SK-N-SH (cell line): ENCODE data around the gene IFT122. TPM values are rescaled to one million over a fixed set of nuclear protein-coding genes. Genes with fewer than 3 reads are reported as not detected.

Experiments used
- CTCF ChIA-PET: fragments of 300-600, 350-600 bp; formaldehyde crosslinking; extraction: SDS; loops from one replicate; lab custom pipeline; 2021; lab: Yijun Ruan, JAX
- POLR2A ChIA-PET: fragments of 350-600 bp; sonication (Branson Sonifier 250); formaldehyde crosslinking; extraction: SDS; loops from one replicate; lab custom pipeline; 2020; ENCODE audit warnings: antibody characterized with exemption, inconsistent platforms; lab: Yijun Ruan, JAX
- DNase-seq: peaks from one replicate; pipeline ENCODE4 v3.0.0; 2012
- H2AFZ ChIP-seq: fragments of 200-600 bp; sonication (generic); 2 replicates; pipeline ENCODE4 v1.8.1; 2016; ENCODE audit warnings: antibody characterized with exemption, mild to moderate bottlenecking, low read depth
- H3F3A ChIP-seq: fragments of 200-600 bp; sonication (generic); replicated peaks from 2 replicates; pipeline ENCODE3; 2016; ENCODE audit warnings: antibody characterized with exemption, mild to moderate bottlenecking; ENCODE audit not compliant: insufficient read depth
- H3K27ac ChIP-seq, 2 experiments: fragments of 200-500 bp in 1 of 2; fragments of 200-600 bp in 1 of 2; sonication (Bioruptor generic) in 1 of 2; sonication (generic), shearing (Covaris generic) in 1 of 2; 2 replicates each; pipeline versions ENCODE4 v1.5.1 to v1.6.1; 2014 to 2016; ENCODE audit warnings: low read depth in 2 of 2, inconsistent platforms in 1 of 2, low read length in 1 of 2, mild to moderate bottlenecking in 1 of 2, mixed read lengths in 1 of 2
- H3K27me3 ChIP-seq: fragments of 200-600 bp; sonication (generic), shearing (Covaris generic); 2 replicates; pipeline ENCODE4 v1.6.1; 2016; ENCODE audit warnings: mixed run types; ENCODE audit not compliant: insufficient read depth
- H3K36me3 ChIP-seq, 2 experiments: fragments of 200-500 bp in 1 of 2; fragments of 200-600 bp in 1 of 2; sonication (Bioruptor generic) in 1 of 2; sonication (generic) in 1 of 2; replicated peaks in 1 of 2; 2 replicates each; pipeline versions ENCODE3 to v1.5.1; 2014 to 2016; ENCODE audit warnings: low read length in 1 of 2, mild to moderate bottlenecking in 1 of 2; ENCODE audit not compliant: insufficient read depth in 2 of 2, control insufficient read depth in 1 of 2
- H3K4me1 ChIP-seq, 2 experiments: fragments of 200-500 bp in 1 of 2; fragments of 200-600 bp in 1 of 2; sonication (Bioruptor generic) in 1 of 2; sonication (generic), shearing (Covaris generic) in 1 of 2; 2 replicates each; pipeline versions ENCODE4 v1.5.1 to v1.6.1; 2014 to 2016; ENCODE audit warnings: low read depth in 1 of 2, low read length in 1 of 2, mixed run types in 1 of 2; ENCODE audit not compliant: insufficient read depth in 2 of 2, control insufficient read depth in 1 of 2
- H3K4me2 ChIP-seq: fragments of 200-600 bp; sonication (generic), shearing (Covaris generic); 2 replicates; pipeline ENCODE4 v1.6.1; 2017; ENCODE audit warnings: mixed run types
- H3K4me3 ChIP-seq, 2 experiments: fragments of 200-500 bp in 1 of 2; fragments of 200-600 bp in 1 of 2; sonication (Bioruptor generic) in 1 of 2; sonication (generic), shearing (Covaris generic) in 1 of 2; 2 replicates each; pipeline versions ENCODE4 v1.5.1 to v1.8.1; 2014 to 2016; ENCODE audit warnings: low read depth in 2 of 2, inconsistent platforms in 1 of 2, low read length in 1 of 2, mild to moderate bottlenecking in 1 of 2, mixed read lengths in 1 of 2, moderate library complexity in 1 of 2
- H3K79me2 ChIP-seq: fragments of 200-600 bp; sonication (generic); 2 replicates; pipeline ENCODE4 v1.8.1; 2017; ENCODE audit warnings: mild to moderate bottlenecking; ENCODE audit not compliant: insufficient read depth
- H3K9ac ChIP-seq: fragments of 200-600 bp; sonication (generic); 2 replicates; pipeline ENCODE4 v1.6.1; 2017; ENCODE audit warnings: mixed run types
- H3K9me2 ChIP-seq: fragments of 200-600 bp; sonication (generic); 2 replicates; pipeline ENCODE4 v1.6.1; 2017; ENCODE audit warnings: mixed run types
- H3K9me3 ChIP-seq: fragments of 200-600 bp; sonication (generic); 2 replicates; pipeline ENCODE4 v1.6.1; 2017; ENCODE audit warnings: mixed run types, mild to moderate bottlenecking, moderate library complexity
- H4K20me1 ChIP-seq: fragments of 200-600 bp; sonication (generic); 2 replicates; pipeline ENCODE4 v1.6.1; 2017; ENCODE audit warnings: mild to moderate bottlenecking, mixed run types; ENCODE audit not compliant: insufficient read depth
- CTCF ChIP-seq: fragments of 200-600 bp; sonication (generic); IDR thresholded peaks from 2 replicates; pipeline ENCODE4 v1.6.1; 2017; ENCODE audit warnings: antibody characterized with exemption, mild to moderate bottlenecking, moderate library complexity
- EP300 ChIP-seq, 2 experiments: IDR thresholded peaks; 2 replicates each; pipeline versions ENCODE4 v1.4.0 to v1.6.1; 2012; ENCODE audit warnings: borderline replicate concordance in 1 of 2, low read depth in 1 of 2, low read length in 1 of 2
- FOSL2 ChIP-seq: IDR thresholded peaks from 2 replicates; pipeline ENCODE4 v1.4.0; 2012; ENCODE audit warnings: low read depth, mild to moderate bottlenecking, moderate library complexity, borderline replicate concordance
- FOXJ3 ChIP-seq: sonication (generic); formaldehyde crosslinking; IDR thresholded peaks from 2 replicates; pipeline ENCODE4 v1.5.1; 2020; ENCODE audit warnings: mild to moderate bottlenecking, missing genetic modification reagents
- FOXM1 ChIP-seq: IDR thresholded peaks from 2 replicates; pipeline ENCODE4 v1.4.0; 2012; ENCODE audit warnings: low read depth, mild to moderate bottlenecking
- GATA2 ChIP-seq: sonication (generic); formaldehyde crosslinking; IDR thresholded peaks from 2 replicates; pipeline ENCODE4 v1.5.0; 2020; ENCODE audit warnings: mild to moderate bottlenecking, missing genetic modification reagents
- MXI1 ChIP-seq: IDR thresholded peaks from 2 replicates; pipeline ENCODE4 v1.6.1; 2012; ENCODE audit warnings: mild to moderate bottlenecking, low read depth, low read length, improper control_type of control experiment
- NFIC ChIP-seq: IDR thresholded peaks from 2 replicates; pipeline ENCODE4 v1.4.0; 2012; ENCODE audit warnings: borderline replicate concordance
- POLR2AphosphoS5 ChIP-seq: IDR thresholded peaks from 2 replicates; pipeline ENCODE4 v1.6.1; 2012; ENCODE audit warnings: low read depth, low read length
- RFX5 ChIP-seq: IDR thresholded peaks from 2 replicates; pipeline ENCODE4 v1.6.1; 2012; ENCODE audit warnings: mild to moderate bottlenecking, improper control_type of control experiment, low read length
- SMC3 ChIP-seq: IDR thresholded peaks from 2 replicates; pipeline ENCODE4 v1.6.1; 2012; ENCODE audit warnings: low read depth, low read length, improper control_type of control experiment
- TCF12 ChIP-seq: IDR thresholded peaks from 2 replicates; pipeline ENCODE4 v1.4.0; 2012
- TEAD4 ChIP-seq: IDR thresholded peaks from 2 replicates; pipeline ENCODE4 v1.4.0; 2012; ENCODE audit warnings: mild to moderate bottlenecking, borderline replicate concordance; ENCODE audit not compliant: insufficient read depth
- USF1 ChIP-seq: IDR thresholded peaks from 2 replicates; pipeline ENCODE4 v1.4.0; 2012; ENCODE audit warnings: low read depth, borderline replicate concordance
- WGBS: methylation state at CpG from one replicate; pipeline ENCODE4 v1.1.6; 2017; ENCODE audit warnings: low lambda C conversion rate; 5-methylcytosine and 5-hydroxymethylcytosine counted together
- polyA plus RNA-seq, 3 experiments: library from polyadenylated mRNA; depleted of rRNA; stranded (reverse); fragments of >200 nt; gene quantifications; 2 replicates each; pipeline ENCODE4 v1.2.3, GENCODE V29; 2012

The IFT122 gene
- polyA plus RNA-seq, 1 of the 3 experiments (the other 2 are of a cell fraction) = 20.1 TPM

DNA sequence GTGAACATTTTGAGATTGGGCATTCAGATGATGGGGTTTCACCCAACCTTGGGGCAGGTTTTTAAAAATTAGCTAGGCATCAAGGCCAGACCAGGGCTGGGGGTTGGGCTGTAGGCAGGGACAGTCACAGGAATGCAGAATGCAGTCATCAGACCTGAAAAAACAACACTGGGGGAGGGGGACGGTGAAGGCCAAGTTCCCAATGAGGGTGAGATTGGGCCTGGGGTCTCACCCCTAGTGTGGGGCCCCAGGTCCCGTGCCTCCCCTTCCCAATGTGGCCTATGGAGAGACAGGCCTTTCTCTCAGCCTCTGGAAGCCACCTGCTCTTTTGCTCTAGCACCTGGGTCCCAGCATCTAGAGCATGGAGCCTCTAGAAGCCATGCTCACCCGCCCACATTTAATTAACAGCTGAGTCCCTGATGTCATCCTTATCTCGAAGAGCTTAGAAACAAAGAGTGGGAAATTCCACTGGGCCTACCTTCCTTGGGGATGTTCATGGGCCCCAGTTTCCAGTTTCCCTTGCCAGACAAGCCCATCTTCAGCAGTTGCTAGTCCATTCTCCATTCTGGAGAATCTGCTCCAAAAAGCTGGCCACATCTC is 94.5 kb downstream of the IFT122 start:
- H3K9ac ChIP-seq = no peak overlapping the region
- no peak overlapping the region for H2AFZ ChIP-seq
- no peaks in the 10 kb centered on the region for H4K20me1 ChIP-seq
- H3K9me3 ChIP-seq = no peaks in the 10 kb centered on the region
- H3K9me2 ChIP-seq = no peaks in the 10 kb centered on the region
- CTCF ChIA-PET = interaction anchor here (1.4 kb wide), 3 partner anchors 16 to 44 kb away, joined by 3 to 8 read pairs (median 4); no protein-coding TSS in a partner anchor
- no peak overlapping the region for H3K4me2 ChIP-seq
- H3K4me3 ChIP-seq = no peak overlapping the region
- H3K4me1 ChIP-seq = no peaks in the 10 kb centered on the region; a peak in 1 of 4 replicates
- no peak overlapping the region for H3K27ac ChIP-seq
- WGBS = 63% methylated on average over 2 of the region's 4 CpGs
- H3K27me3 ChIP-seq = no peaks in the 10 kb centered on the region
- H3F3A ChIP-seq = no peaks in the 10 kb centered on the region
- H3K36me3 ChIP-seq = no peaks in the 10 kb centered on the region
- POLR2A ChIA-PET = no interaction called here
- no peak for DNase-seq
- TF ChIP-seq EP300 (IDR thresholded peaks at IDR 0.05; ENCODE audit: borderline replicate concordance in 1 of 2, low read depth in 1 of 2, low read length in 1 of 2) = no peak
- TF ChIP-seq CTCF = no peak
- no peak for TF ChIP-seq RFX5
- TF ChIP-seq POLR2AphosphoS5 = no peak
- no peak for TF ChIP-seq SMC3
- TF ChIP-seq NFIC = no peak
- no peak for TF ChIP-seq FOXM1
- TF ChIP-seq GATA2 (CRISPR knock-in tag) = no peak
- TF ChIP-seq FOXJ3 (CRISPR knock-in tag) = no peak
- no peak for TF ChIP-seq TCF12
- TF ChIP-seq TEAD4 = no peak
- H3K79me2 ChIP-seq = no peaks in the 10 kb centered on the region

GRCh38 chr3:129535075-129535474 is 95.1 kb downstream of the IFT122 start:
- H3K9me3 ChIP-seq = no peaks in the 10 kb centered on the region
- ChIA-PET POLR2A (no interaction called here), CTCF (interaction anchor here (1.4 kb wide), 3 partner anchors 15 to 45 kb away, joined by 3 to 8 read pairs (median 4); no protein-coding TSS in a partner anchor)
- H3F3A ChIP-seq = no peaks in the 10 kb centered on the region
- H3K9me2 ChIP-seq = no peaks in the 10 kb centered on the region
- WGBS = no CpG with 5 or more reads among the region's 1 CpG
- no peaks in the 10 kb centered on the region for H3K36me3 ChIP-seq
- H3K4me2 ChIP-seq = no peak overlapping the region
- H3K27me3 ChIP-seq = no peaks in the 10 kb centered on the region
- no peaks in the 10 kb centered on the region for H3K79me2 ChIP-seq
- H3K4me3 ChIP-seq = no peak overlapping the region
- no peak for DNase-seq
- H2AFZ ChIP-seq = no peak overlapping the region
- no peak overlapping the region for H3K27ac ChIP-seq
- H4K20me1 ChIP-seq = no peaks in the 10 kb centered on the region
- H3K9ac ChIP-seq = no peak overlapping the region
- TF ChIP-seq MXI1 = no peak
- no peak for TF ChIP-seq FOXM1
- no peak for TF ChIP-seq USF1
- TF ChIP-seq CTCF = no peak
- no peak for TF ChIP-seq FOSL2
- H3K4me1 ChIP-seq = no peaks in the 10 kb centered on the region; a peak in 1 of 4 replicates
